Neural cell (in vitro differentiated cells): Measurements from ENCODE around the gene METTL1. TPM values are rescaled to one million over a fixed set of nuclear protein-coding genes. Genes with fewer than 3 reads are reported as not detected.

Experiments used
- H2AFZ ChIP-seq: fragments of 200-600, 300-800 bp; sonication (generic), shearing (Covaris generic); 2 replicates; pipeline ENCODE4 v1.6.0; 2014; ENCODE audit warnings: low read depth, mild to moderate bottlenecking, antibody characterized with exemption, low read length, moderate library complexity
- H3F3A ChIP-seq: fragments of 200-600 bp; shearing (Covaris generic); 2 replicates; pipeline ENCODE4 v1.6.1; 2016; ENCODE audit warnings: mild to moderate bottlenecking, moderate library complexity, mixed read lengths, antibody characterized with exemption, low read length; ENCODE audit not compliant: insufficient read depth, poor library complexity, severe bottlenecking
- H3K27ac ChIP-seq: fragments of 200-600, 300-800 bp; sonication (generic), shearing (Covaris generic); 2 replicates; pipeline ENCODE4 v1.5.1; 2014; ENCODE audit warnings: mild to moderate bottlenecking, low read length, moderate library complexity
- H3K27me3 ChIP-seq: fragments of 300-800, 200-600 bp; sonication (generic), shearing (Covaris generic); 2 replicates; pipeline ENCODE4 v1.6.0; 2014; ENCODE audit warnings: mild to moderate bottlenecking, low read depth, low read length, moderate library complexity; ENCODE audit not compliant: insufficient read depth
- H3K36me3 ChIP-seq: fragments of 300-800, 200-600 bp; sonication (generic), shearing (Covaris generic); 2 replicates; pipeline ENCODE4 v1.5.1; 2014; ENCODE audit warnings: mild to moderate bottlenecking, antibody characterized with exemption, low read length, moderate library complexity; ENCODE audit not compliant: insufficient read depth
- H3K4me2 ChIP-seq: fragments of 300-800, 200-600 bp; sonication (generic), shearing (Covaris generic); 2 replicates; pipeline ENCODE4 v1.6.0; 2014; ENCODE audit warnings: mild to moderate bottlenecking, low read length
- H3K4me3 ChIP-seq: fragments of 300-800, 200-600 bp; sonication (generic), shearing (Covaris generic); 2 replicates; pipeline ENCODE4 v1.5.1; 2014; ENCODE audit warnings: mild to moderate bottlenecking, low read length, moderate library complexity
- H3K79me2 ChIP-seq: fragments of 200-600 bp; shearing (Covaris generic); replicated peaks from 2 replicates; pipeline ENCODE4 v1.6.0; 2014; ENCODE audit warnings: mild to moderate bottlenecking, low read length, moderate library complexity; ENCODE audit not compliant: insufficient read depth
- H3K9ac ChIP-seq: fragments of 300-800, 200-600 bp; sonication (generic), shearing (Covaris generic); 2 replicates; pipeline ENCODE4 v1.6.1; 2016; ENCODE audit warnings: mild to moderate bottlenecking, low read length, mixed read lengths
- H3K9me2 ChIP-seq: fragments of 200-600 bp; shearing (Covaris generic); 2 replicates; pipeline ENCODE4 v1.6.1; 2016; ENCODE audit warnings: mild to moderate bottlenecking, low read length, mixed read lengths; ENCODE audit not compliant: insufficient read depth
- H3K9me3 ChIP-seq: fragments of 200-600, 300-800 bp; sonication (generic), shearing (Covaris generic); 2 replicates; pipeline ENCODE4 v1.6.1; 2016; ENCODE audit warnings: mild to moderate bottlenecking, mixed run types, low read length, moderate library complexity, mixed read lengths
- H4K20me1 ChIP-seq: fragments of 200-600 bp; shearing (Covaris generic); 2 replicates; pipeline ENCODE4 v1.6.1; 2016; ENCODE audit warnings: mild to moderate bottlenecking, mixed run types; ENCODE audit not compliant: insufficient read depth
- EP300 ChIP-seq: fragments of 450-650 bp; conservative IDR thresholded peaks from 2 replicates; pipeline ENCODE4 v1.6.1; 2014; ENCODE audit warnings: antibody characterized with exemption, mild to moderate bottlenecking, moderate library complexity; ENCODE audit not compliant: poor library complexity, severe bottlenecking
- EZH2 ChIP-seq: fragments of 200-600, 300-800 bp; shearing (Covaris generic), sonication (generic); IDR thresholded peaks from 2 replicates; pipeline ENCODE4 v1.6.1; 2014; ENCODE audit warnings: antibody characterized with exemption, low read length, borderline replicate concordance, mild to moderate bottlenecking; ENCODE audit not compliant: insufficient read depth, poor library complexity, severe bottlenecking
- MXI1 ChIP-seq: fragments of 450-650 bp; conservative IDR thresholded peaks from 2 replicates; pipeline ENCODE4 v1.6.1; 2014; ENCODE audit warnings: antibody characterized with exemption, mild to moderate bottlenecking; ENCODE audit not compliant: poor library complexity, severe bottlenecking
- POLR2AphosphoS5 ChIP-seq: IDR thresholded peaks from 2 replicates; pipeline ENCODE4 v1.6.1; 2012
- RAD21 ChIP-seq: fragments of 450-650 bp; conservative IDR thresholded peaks from 2 replicates; pipeline ENCODE4 v1.6.1; 2014; ENCODE audit warnings: antibody characterized with exemption, mild to moderate bottlenecking, moderate library complexity
- REST ChIP-seq: IDR thresholded peaks from 2 replicates; pipeline ENCODE4 v1.6.1; 2012; ENCODE audit warnings: borderline replicate concordance
- SMC3 ChIP-seq: fragments of 450-650 bp; conservative IDR thresholded peaks from 2 replicates; pipeline ENCODE4 v1.6.1; 2014; ENCODE audit warnings: antibody characterized with exemption, mild to moderate bottlenecking, moderate library complexity; ENCODE audit not compliant: poor library complexity
- TAF1 ChIP-seq: IDR thresholded peaks from 2 replicates; pipeline ENCODE4 v1.6.1; 2012; ENCODE audit warnings: low read depth
- polyA plus RNA-seq: library from polyadenylated mRNA; depleted of rRNA; stranded (reverse); fragments of >200 nt; gene quantifications from 2 replicates; pipeline ENCODE4 v1.2.3, GENCODE V29; 2014
- TF ChIP-seq, protein P1 (sequence below): fragments of 450-650 bp; IDR thresholded peaks from 2 replicates; pipeline ENCODE4 v1.5.1; 2014; ENCODE audit warnings: antibody characterized with exemption, mild to moderate bottlenecking, moderate library complexity; ENCODE audit not compliant: poor library complexity, severe bottlenecking

Gene METTL1
- polyA plus RNA-seq, 1 donor from 2014 or later: 1.9 TPM

GRCh38 chr12:57770734-57771133 lies 1.2 kb downstream of the METTL1 start:
- H2AFZ ChIP-seq: no peak overlapping the region
- H4K20me1 ChIP-seq: no peaks in the 10 kb centered on the region
- TF ChIP-seq RAD21 (no peak), EZH2 (no peak), EP300 (no peak), SMC3 (no peak), TAF1 (no peak), REST (no peak), POLR2AphosphoS5 (no peak), MXI1 (no peak)
- TF ChIP-seq, protein P1, sequence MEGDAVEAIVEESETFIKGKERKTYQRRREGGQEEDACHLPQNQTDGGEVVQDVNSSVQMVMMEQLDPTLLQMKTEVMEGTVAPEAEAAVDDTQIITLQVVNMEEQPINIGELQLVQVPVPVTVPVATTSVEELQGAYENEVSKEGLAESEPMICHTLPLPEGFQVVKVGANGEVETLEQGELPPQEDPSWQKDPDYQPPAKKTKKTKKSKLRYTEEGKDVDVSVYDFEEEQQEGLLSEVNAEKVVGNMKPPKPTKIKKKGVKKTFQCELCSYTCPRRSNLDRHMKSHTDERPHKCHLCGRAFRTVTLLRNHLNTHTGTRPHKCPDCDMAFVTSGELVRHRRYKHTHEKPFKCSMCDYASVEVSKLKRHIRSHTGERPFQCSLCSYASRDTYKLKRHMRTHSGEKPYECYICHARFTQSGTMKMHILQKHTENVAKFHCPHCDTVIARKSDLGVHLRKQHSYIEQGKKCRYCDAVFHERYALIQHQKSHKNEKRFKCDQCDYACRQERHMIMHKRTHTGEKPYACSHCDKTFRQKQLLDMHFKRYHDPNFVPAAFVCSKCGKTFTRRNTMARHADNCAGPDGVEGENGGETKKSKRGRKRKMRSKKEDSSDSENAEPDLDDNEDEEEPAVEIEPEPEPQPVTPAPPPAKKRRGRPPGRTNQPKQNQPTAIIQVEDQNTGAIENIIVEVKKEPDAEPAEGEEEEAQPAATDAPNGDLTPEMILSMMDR: no peak
- no peak overlapping the region for H3K9ac ChIP-seq
- H3K36me3 ChIP-seq: no peaks in the 10 kb centered on the region
- H3K9me2 ChIP-seq: no peaks in the 10 kb centered on the region
- no peaks in the 10 kb centered on the region for H3F3A ChIP-seq
- H3K27ac ChIP-seq: no peak overlapping the region
- no peak overlapping the region for H3K4me2 ChIP-seq
- peaks cover 20% of the 10 kb centered on the region for H3K27me3 ChIP-seq
- H3K79me2 ChIP-seq: no peaks in the 10 kb centered on the region
- H3K9me3 ChIP-seq: no peaks in the 10 kb centered on the region
- H3K4me3 ChIP-seq: no peak overlapping the region

DNA sequence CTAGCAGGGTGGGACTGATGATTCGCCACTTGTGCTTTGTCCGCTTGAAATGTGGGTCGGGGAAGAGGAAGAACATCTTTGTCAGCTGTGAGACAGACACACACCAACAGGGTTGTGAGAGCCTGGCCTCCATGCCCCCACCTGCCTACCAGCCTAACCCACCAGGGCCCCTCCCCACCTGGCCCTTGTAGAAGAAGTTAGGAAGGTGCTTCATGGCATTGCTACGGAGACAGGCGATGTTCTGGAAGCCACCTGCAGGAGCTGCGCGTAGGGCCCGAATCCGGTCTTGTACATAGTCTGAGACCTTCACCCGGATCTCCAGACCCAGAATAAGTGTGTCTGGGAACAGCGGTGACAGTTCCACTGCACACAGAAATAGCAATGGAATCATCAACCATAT lies 2.3 kb downstream of the METTL1 start:
- Histone ChIP-seq H3K79me2 (no peaks in the 10 kb centered on the region), H3F3A (no peaks in the 10 kb centered on the region), H3K9ac (no peak overlapping the region), H4K20me1 (no peaks in the 10 kb centered on the region), H3K27me3 (peaks cover 32% of the 10 kb centered on the region), H2AFZ (no peak overlapping the region), H3K36me3 (no peaks in the 10 kb centered on the region), H3K4me3 (no peak overlapping the region), H3K9me3 (no peaks in the 10 kb centered on the region), H3K9me2 (no peaks in the 10 kb centered on the region), H3K4me2 (no peak overlapping the region), H3K27ac (no peak overlapping the region)
- no peak for TF ChIP-seq REST
- no peak for TF ChIP-seq RAD21
- TF ChIP-seq EP300: no peak
- TF ChIP-seq POLR2AphosphoS5: no peak
- TF ChIP-seq, protein P1: no peak
- TF ChIP-seq TAF1: no peak
